ENCODE results near the gene SLC4A8. TPM values are rescaled to one million over a fixed set of nuclear protein-coding genes. Genes with fewer than 3 reads are reported as not detected.

Gene SLC4A8
- total and polyA plus RNA-seq, 11 donors: 0.07 to 3.6 (median 0.51) TPM

DNA sequence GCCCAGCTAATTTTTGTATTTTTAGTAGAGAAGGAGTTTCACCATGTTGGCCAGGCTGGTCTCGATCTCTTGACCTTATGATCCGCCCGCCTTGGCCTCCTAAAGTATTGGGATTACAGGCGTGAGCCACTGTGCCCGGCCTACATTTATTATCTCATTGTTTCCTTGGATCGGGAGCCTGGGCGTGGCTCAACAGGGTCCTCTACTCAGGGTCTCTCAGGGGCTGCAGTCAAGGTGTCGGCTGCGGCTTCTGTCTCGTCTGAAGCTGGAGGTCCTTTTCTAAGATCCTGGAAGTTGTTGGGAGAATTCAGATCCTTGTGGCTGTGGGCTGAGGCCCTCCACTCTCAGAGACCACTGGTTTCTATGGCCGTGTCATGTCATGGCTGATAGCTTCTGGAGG is 100.9 kb downstream of the SLC4A8 start:
- H3K4me1 ChIP-seq: peaks cover 0 to 5% (median 0%) of the 10 kb centered on the region in 12 donors
- DNase-seq (no peak), ATAC-seq (no peak)
- intact Hi-C loops (cut with DNase I): no loop called here
- no peak for TF ChIP-seq POLR2A (IDR thresholded peaks at IDR 0.05)
- H3K36me3 ChIP-seq: no peaks in the 10 kb centered on the region
- H3K27ac ChIP-seq: no peak overlapping the region
- H3K27me3 ChIP-seq: peaks cover 0 to 6% (median 0%) of the 10 kb centered on the region in 9 donors
- H3K9me3 ChIP-seq: no peaks in the 10 kb centered on the region
- 92 to 97% (median 94%) methylated on average over 11 of the region's 11 CpGs for WGBS, 4 donors
- H3K4me3 ChIP-seq: no peak overlapping the region

DNA sequence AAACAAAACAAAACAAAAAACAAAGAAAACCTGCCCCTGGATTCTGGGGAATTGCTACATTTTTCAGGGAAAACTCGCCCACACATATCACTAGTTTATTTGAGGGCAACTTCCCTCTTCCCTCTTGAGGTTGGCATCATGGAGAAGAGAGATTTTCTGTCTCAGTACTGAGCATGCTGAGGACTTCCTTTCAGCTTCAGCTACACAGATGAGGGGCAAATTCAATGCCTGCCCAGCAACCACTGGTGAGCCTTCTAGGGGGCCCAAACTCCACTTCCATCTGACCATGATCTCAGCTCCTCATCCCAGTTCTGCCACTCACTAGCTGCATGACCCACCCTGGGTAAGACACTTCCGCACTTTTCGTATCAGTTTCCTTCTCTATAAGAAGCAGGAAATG is 103.3 kb downstream of the SLC4A8 start:
- Histone ChIP-seq H3K27ac (no peak overlapping the region), H3K4me1 (peaks cover 0 to 5% (median 0%) of the 10 kb centered on the region in 12 donors), H3K9me3 (no peaks in the 10 kb centered on the region), H3K36me3 (no peaks in the 10 kb centered on the region), H3K27me3 (peaks cover 0 to 11% (median 5%) of the 10 kb centered on the region in 9 donors), H3K4me3 (no peak overlapping the region)
- no peak for ATAC-seq
- intact Hi-C loops (cut with DNase I): no loop called here
- WGBS, 4 donors: 76 to 81% (median 79%) methylated on average over 3 of the region's 3 CpGs
- DNase-seq: no peak
- TF ChIP-seq POLR2A (IDR thresholded peaks at IDR 0.05): no peak
- no peak for TF ChIP-seq CTCF (IDR thresholded peaks at IDR 0.05)

GRCh38 chr12:51528852-51529650 is 104.4 kb downstream of the SLC4A8 start:
- peaks cover 0 to 5% (median 0%) of the 10 kb centered on the region in 12 donors for H3K4me1 ChIP-seq
- H3K9me3 ChIP-seq: no peaks in the 10 kb centered on the region
- no peak for DNase-seq
- H3K36me3 ChIP-seq: no peaks in the 10 kb centered on the region
- no peak for ATAC-seq
- H3K4me3 ChIP-seq: no peak overlapping the region
- intact Hi-C loops (cut with DNase I): no loop called here
- no peak for TF ChIP-seq POLR2A (IDR thresholded peaks at IDR 0.05)
- no peak for TF ChIP-seq CTCF (IDR thresholded peaks at IDR 0.05)
- H3K27me3 ChIP-seq: peaks cover 0 to 14% (median 5%) of the 10 kb centered on the region in 9 donors
- no peak overlapping the region for H3K27ac ChIP-seq
- WGBS, 4 donors: 85 to 93% (median 85%) methylated on average over 6 of the region's 6 CpGs

- 82 to 94% (median 92%) methylated on average over 3 of the region's 3 CpGs for WGBS, 4 donors
- no peak overlapping the region for H3K4me3 ChIP-seq
- intact Hi-C loops (cut with DNase I): no loop called here
- DNase-seq (no peak), ATAC-seq (no peak)
- TF ChIP-seq CTCF (IDR thresholded peaks at IDR 0.05) (no peak), POLR2A (IDR thresholded peaks at IDR 0.05) (no peak)
- no peaks in the 10 kb centered on the region for H3K9me3 ChIP-seq
- H3K36me3 ChIP-seq: no peaks in the 10 kb centered on the region
- H3K27me3 ChIP-seq: peaks cover 0 to 19% (median 5%) of the 10 kb centered on the region in 9 donors
- H3K4me1 ChIP-seq: peaks cover 0 to 3% (median 0%) of the 10 kb centered on the region in 12 donors
- H3K27ac ChIP-seq: no peak overlapping the region
Observed at GRCh38 chr12:51529651-51529970, 105.0 kb downstream of the SLC4A8 start.
